GM13977 (cell line): ENCODE measurements around the gene CAMKK2.

Experiments used
- DNase-seq: peaks from one replicate; pipeline ENCODE4 v3.0.0; 2012; ENCODE audit warnings: low spot score
- CTCF ChIP-seq: IDR thresholded peaks from 2 replicates; pipeline ENCODE4 v1.5.1; 2012; ENCODE audit warnings: mild to moderate bottlenecking, control low read depth; ENCODE audit not compliant: insufficient read depth; ENCODE audit errors: extremely low read depth, missing control alignments
- in situ Hi-C: fragments of 300-500 bp; cut with MboI; formaldehyde crosslinking; loops from one replicate; pipeline ENCODE4 v1.12.0; 2022; ENCODE audit warnings: low sequenced_read_pairs, low pct_unique_long_range_greater_than_20kb, mixed read lengths, inconsistent platforms; ENCODE audit not compliant: unreplicated experiment

Gene CAMKK2

GRCh38 chr12:121279071-121279375, 17.5 kb downstream of the CAMKK2 start:
- in situ Hi-C loops, result no loop called here
- TF ChIP-seq CTCF, result no peak
- DNase-seq, result no peak

- TF ChIP-seq CTCF, result no peak
- in situ Hi-C loops, result no loop called here
- no peak for DNase-seq
These were observed 18.1 kb downstream of the CAMKK2 start for GRCh38 chr12:121278169-121279070.

- DNase-seq, result no peak
- in situ Hi-C loops, result no loop called here
These were observed 19.1 kb downstream of the CAMKK2 start for GRCh38 chr12:121277374-121277759.

GRCh38 chr12:121274036-121274763, 22.3 kb downstream of the CAMKK2 start:
- DNase-seq, result no peak
- in situ Hi-C loops, result no loop called here
- TF ChIP-seq CTCF, result no peak

More at GRCh38 chr12:121277374-121277759, 19.1 kb downstream of the CAMKK2 start:
- no peak for TF ChIP-seq CTCF

GRCh38 chr12:121273364-121273896, 23.1 kb downstream of the CAMKK2 start:
- in situ Hi-C loops, result no loop called here
- TF ChIP-seq CTCF, result no peak

GRCh38 chr12:121267822-121268221, 28.7 kb downstream of the CAMKK2 start:
- TF ChIP-seq CTCF, result no peak
- in situ Hi-C loops, result no loop called here
- DNase-seq, result no peak

More at GRCh38 chr12:121273364-121273896, 23.1 kb downstream of the CAMKK2 start:
- DNase-seq, result no peak
